MM.1S (cell line): ENCODE data around the gene PIN1.
A peak's percentile ranks its signal among the peaks of the same experiment; 100 is the strongest.

ENCODE experiments used
- DNase-seq: peaks from one replicate; pipeline ENCODE4 v3.0.0-alpha.2; 2015
- H2AFZ ChIP-seq: fragments of 300-600 bp; sonication (generic); 2 replicates; pipeline ENCODE4 v1.6.0; 2016; ENCODE audit warnings: antibody characterized with exemption, low read length
- H3F3A ChIP-seq: fragments of 300-600 bp; sonication (generic); 2 replicates; pipeline ENCODE4 v1.6.1; 2016; ENCODE audit warnings: mild to moderate bottlenecking, antibody characterized with exemption, low read length, moderate library complexity, mixed read lengths; ENCODE audit not compliant: insufficient read depth
- H3K27ac ChIP-seq: fragments of 300-600 bp; sonication (generic); 2 replicates; pipeline ENCODE4 v1.5.1; 2016; ENCODE audit warnings: mild to moderate bottlenecking, low read length
- H3K27me3 ChIP-seq: fragments of 300-600 bp; sonication (generic); replicated peaks from 2 replicates; pipeline ENCODE4 v1.6.0; 2016; ENCODE audit warnings: low read length; ENCODE audit not compliant: insufficient read depth
- H3K36me3 ChIP-seq: fragments of 300-600 bp; sonication (generic); replicated peaks from 2 replicates; pipeline ENCODE4 v1.6.1; 2016; ENCODE audit warnings: mild to moderate bottlenecking, low read length, mixed read lengths; ENCODE audit not compliant: insufficient read depth
- H3K4me1 ChIP-seq: fragments of 300-600 bp; sonication (generic); 2 replicates; pipeline ENCODE4 v1.6.1; 2016; ENCODE audit warnings: low read length, mixed read lengths
- H3K4me2 ChIP-seq: fragments of 300-600 bp; sonication (generic); 2 replicates; pipeline ENCODE4 v1.6.0; 2016; ENCODE audit warnings: low read depth, low read length
- H3K4me3 ChIP-seq: fragments of 300-600 bp; sonication (generic); 2 replicates; pipeline ENCODE4 v1.5.1; 2016; ENCODE audit warnings: low read length, mixed read lengths
- H3K79me2 ChIP-seq: fragments of 300-600 bp; sonication (generic); 2 replicates; pipeline ENCODE4 v1.6.1; 2016; ENCODE audit warnings: mixed run types, low read length, mixed read lengths
- H3K9ac ChIP-seq: fragments of 300-600 bp; sonication (generic); 2 replicates; pipeline ENCODE4 v1.6.1; 2016; ENCODE audit warnings: low read length, mixed read lengths
- H3K9me2 ChIP-seq: fragments of 300-600 bp; sonication (generic); replicated peaks from 2 replicates; pipeline ENCODE4 v1.6.1; 2016; ENCODE audit warnings: mild to moderate bottlenecking, low read length, mixed read lengths; ENCODE audit not compliant: insufficient read depth
- H3K9me3 ChIP-seq: fragments of 300-600 bp; sonication (generic); replicated peaks from 2 replicates; pipeline ENCODE4 v1.6.1; 2016; ENCODE audit warnings: mild to moderate bottlenecking, low read length, mixed read lengths; ENCODE audit not compliant: insufficient read depth
- H4K20me1 ChIP-seq: fragments of 300-600 bp; sonication (generic); 2 replicates; pipeline ENCODE4 v1.6.1; 2016; ENCODE audit warnings: mild to moderate bottlenecking, low read length, moderate library complexity, mixed read lengths; ENCODE audit not compliant: insufficient read depth
- EZH2 ChIP-seq: fragments of 300-600 bp; sonication (generic); optimal IDR thresholded peaks from 2 replicates; pipeline ENCODE3; 2017; ENCODE audit warnings: low read depth, mild to moderate bottlenecking, antibody characterized with exemption, low read length, mixed read lengths
- EZH2phosphoT487 ChIP-seq: fragments of 300-600 bp; sonication (generic); IDR thresholded peaks from 2 replicates; pipeline ENCODE4 v1.6.1; 2018; ENCODE audit warnings: antibody characterized with exemption, low read length
- TF ChIP-seq, protein P1 (sequence below): fragments of 300-600 bp; sonication (generic); IDR thresholded peaks from 2 replicates; pipeline ENCODE4 v1.5.1; 2016; ENCODE audit warnings: antibody characterized with exemption, low read length, mixed read lengths

PIN1 gene

DNA sequence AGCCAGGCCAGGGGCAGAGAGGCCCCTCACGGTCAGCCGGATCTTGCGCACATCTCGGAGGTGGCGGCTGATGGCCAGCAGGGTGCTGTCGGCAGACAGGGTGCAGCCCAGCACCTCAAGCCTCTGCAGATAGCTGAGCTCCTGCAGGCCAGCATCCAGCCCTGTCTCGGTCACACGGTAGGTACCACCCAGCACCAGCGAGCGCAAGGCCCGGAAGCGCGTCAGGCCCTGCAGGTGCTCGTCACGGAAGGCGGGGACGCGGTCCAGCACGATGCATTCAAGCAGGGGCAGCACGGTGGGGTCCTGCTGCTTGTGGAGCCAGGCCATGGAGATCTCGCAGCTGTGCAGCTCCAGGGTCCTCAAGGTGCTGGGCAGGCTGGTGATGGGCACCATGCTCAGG, 24.0 kb upstream of the PIN1 start:
- H3K36me3 ChIP-seq: peaks cover 4% of the 10 kb centered on the region
- peaks cover 26% of the 10 kb centered on the region for H3K79me2 ChIP-seq
- no peak overlapping the region for H3K4me2 ChIP-seq
- no peak overlapping the region for H3K9ac ChIP-seq
- no peak overlapping the region for H3K27ac ChIP-seq
- no peaks in the 10 kb centered on the region for H4K20me1 ChIP-seq
- no peak for DNase-seq
- H3K4me1 ChIP-seq: peaks cover 43% of the 10 kb centered on the region
- H2AFZ ChIP-seq: no peak overlapping the region
- H3K4me3 ChIP-seq: no peak overlapping the region
- no peaks in the 10 kb centered on the region for H3K27me3 ChIP-seq
- peaks cover 43% of the 10 kb centered on the region for H3F3A ChIP-seq
- H3K9me2 ChIP-seq: no peaks in the 10 kb centered on the region
- TF ChIP-seq, protein P1, sequence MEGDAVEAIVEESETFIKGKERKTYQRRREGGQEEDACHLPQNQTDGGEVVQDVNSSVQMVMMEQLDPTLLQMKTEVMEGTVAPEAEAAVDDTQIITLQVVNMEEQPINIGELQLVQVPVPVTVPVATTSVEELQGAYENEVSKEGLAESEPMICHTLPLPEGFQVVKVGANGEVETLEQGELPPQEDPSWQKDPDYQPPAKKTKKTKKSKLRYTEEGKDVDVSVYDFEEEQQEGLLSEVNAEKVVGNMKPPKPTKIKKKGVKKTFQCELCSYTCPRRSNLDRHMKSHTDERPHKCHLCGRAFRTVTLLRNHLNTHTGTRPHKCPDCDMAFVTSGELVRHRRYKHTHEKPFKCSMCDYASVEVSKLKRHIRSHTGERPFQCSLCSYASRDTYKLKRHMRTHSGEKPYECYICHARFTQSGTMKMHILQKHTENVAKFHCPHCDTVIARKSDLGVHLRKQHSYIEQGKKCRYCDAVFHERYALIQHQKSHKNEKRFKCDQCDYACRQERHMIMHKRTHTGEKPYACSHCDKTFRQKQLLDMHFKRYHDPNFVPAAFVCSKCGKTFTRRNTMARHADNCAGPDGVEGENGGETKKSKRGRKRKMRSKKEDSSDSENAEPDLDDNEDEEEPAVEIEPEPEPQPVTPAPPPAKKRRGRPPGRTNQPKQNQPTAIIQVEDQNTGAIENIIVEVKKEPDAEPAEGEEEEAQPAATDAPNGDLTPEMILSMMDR: no peak
- TF ChIP-seq EZH2phosphoT487 (no peak), EZH2 (no peak)
- no peaks in the 10 kb centered on the region for H3K9me3 ChIP-seq

DNA sequence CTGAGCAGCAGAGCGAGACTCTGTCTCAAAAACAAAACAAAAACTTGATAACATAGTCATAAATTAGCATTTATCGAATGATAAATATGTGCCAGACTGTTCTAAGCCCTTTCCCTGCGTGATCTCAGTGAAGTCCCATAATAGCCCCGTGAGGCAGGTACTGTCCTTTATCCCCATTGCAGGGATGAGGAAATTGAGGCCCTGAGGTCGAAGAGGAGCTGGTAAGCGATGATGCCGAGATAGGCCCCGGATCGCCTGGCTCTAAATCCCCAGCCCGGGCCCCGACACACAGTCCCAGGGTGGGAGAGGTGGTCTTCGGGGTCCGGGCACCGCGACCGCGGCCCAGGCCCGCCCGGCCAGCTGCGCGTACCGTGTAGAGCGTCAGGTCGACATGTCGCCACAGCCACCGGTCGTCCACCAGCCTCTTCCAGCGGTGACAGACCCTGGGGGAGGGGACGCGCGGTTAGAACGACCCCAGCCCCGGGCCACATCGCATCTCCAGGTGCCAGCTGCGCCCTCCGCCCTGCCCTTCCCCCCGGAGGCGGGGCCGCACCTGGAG, 16.9 kb upstream of the PIN1 start:
- no peak for DNase-seq
- no peaks in the 10 kb centered on the region for H4K20me1 ChIP-seq
- H3K27ac ChIP-seq: peak overlapping the region; percentile 83; the same call in 1 of the 2 replicates
- H3K9ac ChIP-seq: peak overlapping the region; percentile 94
- peak overlapping the region; percentile 92 for H2AFZ ChIP-seq
- TF ChIP-seq, protein P1: no peak
- TF ChIP-seq EZH2phosphoT487 (no peak), EZH2 (no peak)
- peaks cover 20% of the 10 kb centered on the region for H3K4me1 ChIP-seq
- H3F3A ChIP-seq: peaks cover 5% of the 10 kb centered on the region; the same call in 1 of the 2 replicates
- peak overlapping the region; percentile 85 for H3K4me2 ChIP-seq
- no peaks in the 10 kb centered on the region for H3K9me3 ChIP-seq
- no peaks in the 10 kb centered on the region for H3K27me3 ChIP-seq
- no peaks in the 10 kb centered on the region for H3K9me2 ChIP-seq
- no peaks in the 10 kb centered on the region for H3K36me3 ChIP-seq
- H3K79me2 ChIP-seq: peaks cover 42% of the 10 kb centered on the region
- H3K4me3 ChIP-seq: peak overlapping the region; percentile 99

GRCh38 chr19:9818734-9819595, 16.2 kb upstream of the PIN1 start, which contains the start of gene FBXL12:
Gene FBXL12 (minus strand): TSS chr19:9819079. CDS start chr19:9818813, 266 bp downstream.
- H3F3A ChIP-seq: peaks cover 12% of the 10 kb centered on the region
- no peaks in the 10 kb centered on the region for H3K36me3 ChIP-seq
- no peaks in the 10 kb centered on the region for H3K9me3 ChIP-seq
- H3K27me3 ChIP-seq: no peaks in the 10 kb centered on the region
- peak within 1 kb of the TSS; percentile 99 for H3K4me3 ChIP-seq
- peak within 1 kb of the TSS; percentile 94 for H3K9ac ChIP-seq
- DNase-seq: peak; percentile 100
- no peaks in the 10 kb centered on the region for H3K9me2 ChIP-seq
- no peaks in the 10 kb centered on the region for H4K20me1 ChIP-seq
- peak within 1 kb of the TSS; percentile 83; the same call in 1 of the 2 replicates for H3K27ac ChIP-seq
- TF ChIP-seq EZH2phosphoT487 (no peak), EZH2 (no peak)
- TF ChIP-seq, protein P1: no peak
- H3K4me2 ChIP-seq: peak within 1 kb of the TSS; percentile 85
- H3K4me1 ChIP-seq: peaks cover 27% of the 10 kb centered on the region
- peak within 1 kb of the TSS; percentile 92 for H2AFZ ChIP-seq
- H3K79me2 ChIP-seq: peaks cover 37% of the 10 kb centered on the region
